GM19351 (cell line): ENCODE measurements around the gene E2F2.
A peak's percentile ranks its signal among the peaks of the same experiment; 100 is the strongest.

Experiments
- ATAC-seq: cut with Tn5 transposase; IDR thresholded peaks from one replicate; pipeline ENCODE4 v1.9.1; 2021; ENCODE audit warnings: mild to moderate bottlenecking, moderate library complexity; ENCODE audit not compliant: unreplicated experiment

The E2F2 gene

DNA sequence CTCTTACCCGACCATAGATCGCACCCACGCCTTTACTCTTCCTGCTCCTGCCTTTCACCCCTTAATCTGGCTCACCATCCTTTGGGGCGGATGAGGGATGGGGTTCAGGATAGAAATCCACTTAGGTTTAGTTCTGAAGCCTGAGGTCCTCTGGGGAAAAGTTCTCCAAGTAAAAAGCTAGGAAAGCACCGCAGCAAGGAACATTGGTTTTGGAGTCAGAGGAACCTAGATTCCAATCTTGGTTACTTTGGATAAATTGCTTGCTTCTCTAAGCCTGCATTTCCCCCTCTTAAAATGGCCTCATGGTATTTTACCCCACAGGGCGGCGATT lies 46.1 kb downstream of the E2F2 start:
- no peak for ATAC-seq

- peak; percentile 56 for ATAC-seq
Observed at GRCh38 chr1:23484253-23485001, 46.6 kb downstream of the E2F2 start.

- ATAC-seq: no peak
Observed at GRCh38 chr1:23483321-23484252, 47.4 kb downstream of the E2F2 start, which contains the start of gene ASAP3. Gene ASAP3, minus strand, starts transcription at chr1:23484179. Its CDS starts 46 bp downstream, at chr1:23484133.

DNA sequence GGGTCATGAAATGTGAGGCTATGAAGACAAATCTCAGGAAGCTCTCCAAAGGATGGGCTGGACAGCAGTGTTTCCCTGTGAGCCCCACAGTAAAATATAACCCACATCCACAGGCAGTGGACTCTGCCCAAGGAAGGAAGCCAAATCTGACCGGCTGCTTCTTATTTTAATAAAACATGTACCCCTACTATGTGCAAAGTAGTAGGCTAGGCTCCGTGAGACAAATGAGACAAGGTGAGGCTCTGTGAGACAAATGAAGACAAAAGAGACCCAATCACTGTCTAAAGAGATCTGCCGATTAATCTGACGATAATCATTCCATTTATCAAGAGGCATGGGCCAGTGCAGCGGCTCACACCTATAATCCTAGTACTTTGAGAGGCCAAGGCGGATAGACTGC lies 49.1 kb downstream of the E2F2 start:
- ATAC-seq: no peak

- ATAC-seq: no peak
Observed at GRCh38 chr1:23481026-23481597, 49.9 kb downstream of the E2F2 start.

DNA sequence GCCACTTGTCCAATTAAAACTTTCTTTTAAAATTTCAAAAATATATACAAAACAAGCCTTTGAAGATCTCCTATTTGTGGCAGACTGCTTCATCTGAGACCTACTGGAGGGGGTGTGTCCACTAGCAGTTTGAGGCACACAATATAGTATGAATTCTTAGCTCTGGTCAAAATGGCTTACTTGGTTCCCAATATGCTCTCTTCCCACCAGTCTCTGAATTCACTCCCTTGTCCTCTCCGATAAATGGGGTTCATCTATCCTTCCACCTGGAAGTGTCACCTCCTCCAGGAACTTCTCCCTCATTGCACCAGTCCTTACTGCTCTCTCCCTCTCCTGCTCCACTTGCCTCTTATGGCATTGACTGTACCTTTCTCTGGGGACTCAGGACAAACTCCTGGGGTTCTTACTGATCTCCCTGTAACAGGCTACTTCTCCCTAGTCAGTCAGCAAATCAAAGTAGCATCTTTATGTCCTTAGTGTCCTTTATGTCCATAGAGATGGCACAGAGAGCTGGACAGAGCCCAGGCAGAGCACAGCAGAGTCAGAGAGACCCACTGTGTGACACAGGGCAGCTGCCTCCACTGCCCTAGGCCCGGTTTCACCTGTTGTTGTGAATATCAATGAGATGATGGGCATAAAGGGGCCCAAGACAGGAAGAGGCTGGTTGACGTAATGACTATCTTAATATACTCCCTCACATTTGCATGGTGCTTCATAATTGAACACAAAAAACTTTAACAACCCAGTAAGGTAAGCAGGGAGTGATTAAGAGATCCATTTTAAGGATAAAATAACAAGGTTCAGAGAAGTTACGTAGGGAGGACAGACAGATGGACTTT lies 50.6 kb downstream of the E2F2 start:
- no peak for ATAC-seq

DNA sequence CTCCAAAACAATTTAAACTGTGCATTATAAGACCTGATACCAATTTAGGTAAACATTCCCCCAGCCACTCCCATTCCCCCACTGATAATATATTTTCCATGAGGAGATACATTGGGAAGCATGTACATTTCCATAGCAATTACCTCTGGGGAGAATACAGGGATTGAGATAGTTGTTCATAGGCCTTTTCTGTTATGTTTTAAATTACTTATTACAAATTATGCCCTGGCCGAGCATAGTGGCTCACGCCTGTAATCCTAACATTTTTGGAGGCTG lies 51.4 kb downstream of the E2F2 start:
- ATAC-seq: no peak

GRCh38 chr1:23478896-23479665 lies 52.0 kb downstream of the E2F2 start:
- no peak for ATAC-seq

- no peak for ATAC-seq
Observed at GRCh38 chr1:23477359-23478144, 53.5 kb downstream of the E2F2 start.

- no peak for ATAC-seq
Observed at GRCh38 chr1:23475641-23476040, 55.4 kb downstream of the E2F2 start.

- ATAC-seq: no peak
Observed at GRCh38 chr1:23475134-23475628, 55.9 kb downstream of the E2F2 start.

GRCh38 chr1:23473037-23473800 lies 57.8 kb downstream of the E2F2 start:
- no peak for ATAC-seq

- no peak for ATAC-seq
Observed at GRCh38 chr1:23472351-23473036, 58.5 kb downstream of the E2F2 start.

DNA sequence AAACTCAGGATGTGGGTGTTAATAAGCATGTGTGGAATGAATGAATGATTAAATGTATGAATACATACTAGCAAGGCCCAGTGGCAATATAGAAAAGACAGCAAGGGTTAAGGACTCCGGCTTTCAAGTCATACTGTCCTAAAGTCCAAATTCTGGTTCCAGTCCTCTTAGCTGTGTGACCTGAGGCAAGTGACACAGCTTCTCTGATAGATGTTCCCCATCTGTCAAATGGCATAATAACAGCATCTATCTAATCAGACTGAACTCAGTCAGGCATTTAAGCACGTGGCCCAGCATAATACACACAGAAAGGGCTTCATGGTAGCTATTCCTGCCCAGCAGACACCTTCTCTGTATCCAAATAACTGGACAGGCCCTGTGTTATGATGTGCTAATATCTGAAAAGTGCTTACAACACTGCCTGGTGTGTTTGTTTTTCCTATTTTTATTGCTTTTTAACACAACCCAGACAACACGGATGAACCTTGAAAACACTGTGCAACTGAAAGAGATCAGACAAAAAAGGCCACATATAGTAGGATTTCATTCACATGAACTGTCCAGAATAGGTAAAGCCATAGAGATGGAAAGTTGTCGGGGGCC lies 59.5 kb downstream of the E2F2 start:
- ATAC-seq: no peak

DNA sequence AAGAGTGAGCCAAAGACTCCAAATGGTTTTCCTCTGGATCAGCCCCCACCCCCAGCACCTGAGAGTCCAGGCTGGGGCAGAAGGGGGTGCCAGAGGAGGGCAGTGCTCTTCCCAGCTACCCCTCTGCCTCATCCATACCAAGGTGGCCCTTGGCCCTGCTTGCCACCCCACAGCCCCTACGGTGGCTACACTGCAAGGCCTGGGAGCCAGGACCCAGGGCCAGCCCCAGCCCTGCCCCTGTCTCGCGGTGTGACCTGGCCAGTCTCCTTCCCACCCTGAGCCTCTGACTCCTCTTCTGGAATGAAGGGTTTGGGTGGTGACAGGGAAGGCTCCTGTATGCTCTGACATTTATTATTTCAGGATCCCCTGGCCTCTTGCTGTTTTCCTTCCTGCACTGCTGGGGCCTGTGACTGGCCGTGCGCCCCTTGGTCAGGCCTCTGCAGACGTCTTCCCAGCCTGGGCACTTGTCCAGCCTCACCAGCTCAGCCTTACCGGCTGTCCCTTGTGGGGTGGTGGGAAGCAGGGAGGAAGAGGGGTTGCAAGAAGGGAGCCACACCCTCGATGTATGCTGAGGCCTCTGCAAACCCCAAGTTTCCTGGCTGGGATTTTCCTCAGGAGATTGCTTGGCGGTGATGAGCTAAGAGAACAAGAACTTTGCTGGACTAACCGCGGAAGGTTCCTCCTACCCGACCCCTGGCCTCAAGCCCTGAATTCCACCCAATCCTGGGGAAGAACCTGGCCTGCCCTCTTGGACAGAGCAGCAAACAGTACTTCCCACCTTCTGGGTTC lies 60.6 kb downstream of the E2F2 start:
- no peak for ATAC-seq

DNA sequence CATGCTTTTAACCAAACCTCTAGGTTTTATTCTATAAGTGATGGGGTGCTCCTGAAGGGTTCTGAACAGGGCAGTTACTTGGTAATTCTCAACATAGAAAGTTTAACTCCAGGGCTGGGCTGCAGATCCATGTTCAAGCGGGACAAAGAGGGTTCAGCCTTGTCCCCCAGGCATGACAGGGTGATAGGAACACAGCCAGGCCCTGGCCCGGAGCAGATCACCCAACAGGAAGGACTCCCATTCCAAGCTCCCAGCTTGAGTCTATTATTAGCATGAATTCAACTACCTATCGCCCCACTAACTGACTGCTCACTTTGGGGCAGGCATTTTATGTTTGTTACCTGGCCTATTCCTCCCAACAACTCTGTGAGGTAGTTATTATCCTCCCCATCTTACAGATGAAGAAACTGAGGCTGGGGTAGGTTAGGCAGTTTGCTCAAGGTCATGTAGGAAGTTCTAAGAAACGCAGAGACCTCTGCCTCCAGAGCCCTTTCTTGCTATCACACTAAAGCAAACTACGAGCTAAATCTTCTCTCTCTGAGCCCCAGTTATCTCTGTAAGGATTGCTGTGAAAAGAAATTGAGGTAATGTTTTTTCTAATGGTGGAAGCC lies 61.6 kb downstream of the E2F2 start:
- no peak for ATAC-seq
